Suppressor macrophage treated with lipopolysaccharide for 4 hours (primary cell): ENCODE data around the gene IGSF5.
"Not testable (repeated sequence)": the region's sequence is repeated elsewhere in the genome, so short reads cannot be mapped to it uniquely, and the experiment has no call there.

Experiments
- DNase-seq: peaks from one replicate; pipeline ENCODE4 v3.0.0-alpha.2; 2020

Gene IGSF5

GRCh38 chr21:39744883-39745282 lies at the start of gene IGSF5:
Gene IGSF5, plus strand, starts transcription at chr21:39745183. Its CDS starts 327 bp downstream, at chr21:39745510.
- not testable (repeated sequence) for DNase-seq

DNA sequence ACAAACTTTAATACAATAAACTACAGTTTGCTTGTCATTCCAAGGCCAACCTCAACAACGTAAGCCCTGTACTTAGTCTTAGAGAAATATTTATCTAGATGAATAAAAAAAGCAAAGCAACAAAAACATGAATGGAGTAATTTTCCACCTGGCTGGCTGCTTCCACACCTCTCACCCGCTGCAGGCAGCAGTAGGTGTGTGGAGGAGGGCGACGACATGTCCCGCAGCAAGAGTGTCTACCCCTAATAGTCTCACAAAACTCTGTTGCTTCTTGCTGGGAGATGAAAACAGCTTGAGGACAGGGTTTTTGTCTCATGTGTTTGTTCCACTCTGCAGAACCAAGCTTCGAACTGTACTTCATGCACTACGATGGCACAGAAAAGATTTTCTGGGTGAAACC lies 48.8 kb upstream of the IGSF5 start:
- no peak for DNase-seq

DNA sequence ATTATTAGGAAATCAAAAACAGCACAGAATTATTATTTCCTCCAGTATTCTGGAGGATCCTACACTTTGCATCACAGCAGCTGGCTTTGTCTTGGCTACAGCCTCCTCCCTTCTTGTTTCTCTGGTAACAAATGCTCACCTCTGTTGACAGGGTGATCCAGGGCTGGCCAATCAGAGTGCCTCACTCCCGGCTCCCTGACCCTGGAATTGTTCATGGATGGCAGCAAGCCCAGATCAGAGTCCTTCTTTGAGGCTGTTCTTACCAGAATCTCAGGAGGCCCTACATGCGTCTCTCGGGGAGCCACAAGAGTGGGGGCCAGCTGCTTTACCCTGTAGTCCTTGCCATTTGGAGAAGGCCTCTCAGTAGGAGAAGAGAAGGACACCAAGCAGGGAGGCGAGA lies 48.4 kb upstream of the IGSF5 start:
- no peak for DNase-seq

GRCh38 chr21:39700318-39700717 lies 44.7 kb upstream of the IGSF5 start:
- no peak for DNase-seq

- DNase-seq, result no peak
Measured at GRCh38 chr21:39703578-39703977, 41.4 kb upstream of the IGSF5 start.

GRCh38 chr21:39705849-39706248 lies 39.1 kb upstream of the IGSF5 start:
- DNase-seq, result no peak

GRCh38 chr21:39707316-39707715 lies 37.7 kb upstream of the IGSF5 start:
- DNase-seq, result no peak

- no peak for DNase-seq
Measured at GRCh38 chr21:39710866-39711265, 34.1 kb upstream of the IGSF5 start.

DNA sequence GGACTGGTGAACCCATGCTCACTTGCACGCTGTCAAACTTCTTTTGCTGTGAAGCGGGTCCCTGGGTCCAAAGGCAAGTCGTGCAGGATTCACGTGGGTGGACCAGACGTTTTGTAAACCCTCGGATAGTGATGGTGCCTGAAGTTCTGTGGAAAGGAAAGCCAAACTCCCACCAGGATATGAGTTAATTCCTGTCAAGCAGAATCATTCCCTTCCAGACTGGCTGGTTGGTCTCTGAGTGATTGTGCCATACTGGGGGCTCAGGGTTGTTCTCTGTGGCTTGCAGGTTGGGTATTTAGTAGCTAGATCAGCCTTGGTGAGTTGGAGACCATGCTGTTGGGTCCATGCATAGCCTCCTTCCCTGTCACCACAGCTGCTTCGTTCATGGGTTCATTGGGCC lies 32.7 kb upstream of the IGSF5 start:
- no peak for DNase-seq

GRCh38 chr21:39712976-39713375 lies 32.0 kb upstream of the IGSF5 start:
- no peak for DNase-seq

DNA sequence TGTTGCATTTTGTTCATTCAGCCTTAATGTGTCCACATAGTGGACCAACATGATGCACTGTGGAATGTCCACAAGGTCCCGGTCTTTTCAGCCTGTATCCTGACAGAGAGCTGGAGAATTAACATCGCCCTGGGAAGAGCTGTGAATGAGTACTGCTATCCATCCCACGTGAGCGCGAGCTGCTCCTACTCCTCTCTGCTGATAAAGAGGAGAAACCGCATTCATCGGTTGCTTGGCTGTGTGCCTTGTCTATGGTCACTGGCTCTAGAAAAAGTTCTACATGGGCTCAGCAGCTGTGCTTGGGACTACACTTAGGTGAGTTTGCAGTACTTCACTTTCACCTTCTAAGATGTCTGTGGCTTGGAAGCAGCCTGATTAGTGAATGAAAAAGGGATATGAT lies 31.1 kb upstream of the IGSF5 start:
- no peak for DNase-seq

- no peak for DNase-seq
Measured at GRCh38 chr21:39714331-39714730, 30.7 kb upstream of the IGSF5 start.

DNA sequence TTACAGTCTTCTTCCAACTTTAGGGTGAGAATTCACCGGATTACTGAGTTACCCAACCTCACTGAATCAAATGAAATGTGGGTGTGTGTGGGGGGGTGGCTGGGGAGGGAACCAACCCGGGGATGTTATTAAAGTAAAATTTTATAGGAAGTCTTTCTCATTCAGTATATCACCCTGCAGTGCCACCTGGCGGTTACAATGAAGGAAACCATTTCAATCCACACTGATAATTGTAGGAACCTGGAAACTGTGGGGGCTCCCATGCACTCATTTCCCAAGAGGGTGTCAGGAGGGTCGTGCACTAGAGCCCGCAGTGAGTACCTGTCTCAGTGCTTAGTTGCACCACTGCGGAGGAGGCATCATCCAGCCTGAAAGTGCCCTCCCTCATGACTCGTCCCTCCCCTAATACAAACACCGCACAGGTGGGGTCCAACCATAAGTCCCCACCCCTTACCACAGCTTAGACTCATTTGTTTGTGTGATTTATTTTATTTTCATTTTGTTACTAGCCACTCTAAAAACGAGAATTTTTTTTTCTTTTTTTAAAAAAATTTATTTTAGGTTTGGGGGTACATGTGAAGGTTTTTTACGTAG lies 29.1 kb upstream of the IGSF5 start:
- DNase-seq, result peak; percentile 62

DNA sequence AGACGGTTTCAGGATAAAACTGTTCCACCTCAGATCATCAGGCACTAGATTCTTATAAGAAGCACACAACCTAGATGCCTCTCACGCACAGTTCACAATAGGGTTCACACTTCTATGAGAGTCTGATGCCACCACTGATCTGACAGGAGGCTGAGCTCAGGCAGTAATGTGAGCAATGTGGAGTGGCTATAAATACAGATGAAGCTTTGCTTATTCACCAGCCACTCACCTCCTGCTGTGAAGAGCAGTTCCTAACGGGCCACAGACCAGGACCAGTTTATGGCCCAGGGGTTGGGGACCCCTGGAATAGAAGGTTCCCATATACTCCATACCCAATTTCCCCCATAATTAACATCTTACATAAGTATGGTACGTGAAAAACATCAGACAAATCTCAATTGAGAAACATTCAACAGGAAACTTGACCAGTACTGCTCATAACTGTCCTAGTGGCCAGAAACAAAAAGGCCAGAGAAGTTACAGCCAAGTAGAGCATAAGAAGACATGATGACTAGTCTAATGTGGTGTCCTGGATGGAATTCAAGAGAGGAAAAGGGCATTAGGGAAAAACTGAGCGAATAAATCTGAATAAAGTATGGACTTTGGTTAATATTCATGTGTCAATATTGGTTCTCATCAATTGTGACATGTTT lies 24.7 kb upstream of the IGSF5 start:
- no peak for DNase-seq

DNA sequence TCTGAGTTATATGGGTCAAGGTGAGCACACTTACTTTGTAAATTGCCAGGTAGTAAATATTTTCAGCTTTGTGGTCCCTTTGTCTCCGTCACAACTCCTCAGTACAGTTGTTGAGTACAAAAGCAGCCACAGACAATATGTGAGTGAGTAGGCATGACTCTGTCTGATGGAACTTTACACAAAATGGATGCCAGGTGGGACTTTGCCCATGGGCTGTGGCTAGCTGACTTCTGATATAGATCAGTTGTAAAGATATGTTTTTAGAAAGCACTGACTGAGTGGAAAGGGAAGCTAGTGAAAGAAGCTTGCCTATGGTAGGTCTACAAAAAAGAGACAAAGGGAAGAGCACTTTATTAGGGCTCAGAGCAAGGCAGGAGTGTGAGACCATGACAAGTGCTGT lies 23.1 kb upstream of the IGSF5 start:
- no peak for DNase-seq

DNA sequence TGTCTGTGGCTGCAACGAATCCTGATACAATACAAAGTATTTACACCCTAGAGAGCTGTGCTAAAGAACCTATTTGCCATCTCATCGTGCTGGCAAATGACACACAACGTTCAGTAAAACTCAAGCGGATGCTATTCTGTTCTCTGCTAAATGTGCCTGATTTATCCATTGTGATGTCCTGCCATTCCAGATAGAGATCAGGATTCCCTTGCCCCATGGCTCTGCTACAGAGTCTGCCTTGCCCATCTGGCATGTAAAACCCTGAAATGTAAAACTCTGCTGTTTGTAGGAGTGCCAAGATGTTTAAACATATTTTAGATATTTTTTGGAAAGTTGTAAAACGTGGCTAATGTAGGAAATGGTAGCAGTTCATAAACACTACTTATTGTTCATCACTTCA lies 20.0 kb upstream of the IGSF5 start:
- DNase-seq, result no peak

- no peak for DNase-seq
Measured at GRCh38 chr21:39726133-39726532, 18.9 kb upstream of the IGSF5 start.

DNA sequence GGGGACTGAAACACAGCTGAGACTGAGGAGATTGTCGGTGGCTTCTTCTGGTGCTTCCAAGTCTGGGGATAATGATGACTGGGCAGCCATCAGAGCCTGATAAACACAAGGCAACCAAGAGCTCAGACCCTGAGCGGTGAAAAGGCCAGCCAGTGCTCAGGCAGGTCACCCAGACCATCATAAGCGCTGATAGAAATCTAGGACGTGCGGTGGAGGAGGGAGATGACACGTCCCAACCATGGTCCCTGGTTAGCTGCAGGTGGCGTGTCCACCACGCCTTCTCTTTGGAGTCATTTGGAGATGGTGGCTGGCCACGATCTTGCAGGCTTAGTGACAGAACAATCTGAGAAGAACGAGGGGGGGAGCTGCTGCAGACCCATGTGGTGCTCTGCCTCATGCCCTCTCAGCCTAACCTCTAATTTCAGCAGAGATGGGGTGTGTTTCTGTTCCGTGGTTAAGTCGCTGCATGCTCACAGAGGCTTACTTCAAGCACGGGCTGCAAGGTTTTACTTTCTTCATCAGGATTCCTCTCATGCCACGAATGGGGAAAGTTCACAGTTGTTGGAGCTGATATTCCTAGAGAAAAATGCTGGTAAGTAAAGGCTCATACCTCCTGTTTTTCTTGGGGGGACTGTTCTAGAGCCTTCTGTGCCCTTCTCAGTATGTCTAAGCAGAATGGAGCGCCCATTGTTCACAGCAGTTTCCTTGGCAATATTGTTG lies 17.4 kb upstream of the IGSF5 start:
- DNase-seq, result no peak

DNA sequence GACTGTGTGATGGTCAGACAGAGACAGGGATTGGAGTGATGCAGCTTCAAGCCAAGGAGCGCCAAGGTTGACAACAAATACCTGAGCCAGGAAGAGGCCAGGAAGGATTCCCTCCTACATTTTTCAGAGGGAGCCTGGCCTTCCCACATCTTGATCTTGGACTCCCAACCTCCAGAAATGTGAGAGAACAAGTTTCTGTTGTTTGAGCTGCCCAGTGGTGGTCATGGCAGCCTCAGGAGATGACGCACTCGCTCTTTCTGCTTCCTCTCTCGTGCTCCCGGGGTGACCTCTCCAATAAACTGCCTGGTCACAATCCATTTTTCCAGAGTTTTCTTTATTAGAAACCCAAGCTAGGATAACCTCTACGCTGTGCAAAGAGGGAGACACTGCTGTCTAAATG lies 16.6 kb upstream of the IGSF5 start:
- no peak for DNase-seq

- no peak for DNase-seq
Measured at GRCh38 chr21:39730418-39731157, 14.4 kb upstream of the IGSF5 start.

DNA sequence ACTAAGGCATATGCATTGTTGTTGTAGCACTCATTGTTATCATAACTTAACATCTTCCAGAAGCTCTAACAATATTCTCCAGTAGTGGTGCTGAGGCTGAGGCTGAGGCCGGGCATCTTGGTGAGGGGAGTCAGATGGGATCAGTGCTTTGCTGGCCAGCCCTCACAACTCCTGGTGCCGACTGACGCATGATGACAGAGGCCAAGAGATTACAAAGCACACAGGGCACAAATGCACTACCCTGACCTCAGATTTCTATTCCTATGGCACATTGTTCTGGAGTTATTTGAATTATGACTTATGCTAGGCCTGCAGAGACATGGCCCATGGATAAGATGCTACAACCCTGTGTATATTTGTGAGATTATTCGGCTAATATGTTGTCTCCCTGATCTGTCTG lies 8.3 kb upstream of the IGSF5 start:
- no peak for DNase-seq

DNA sequence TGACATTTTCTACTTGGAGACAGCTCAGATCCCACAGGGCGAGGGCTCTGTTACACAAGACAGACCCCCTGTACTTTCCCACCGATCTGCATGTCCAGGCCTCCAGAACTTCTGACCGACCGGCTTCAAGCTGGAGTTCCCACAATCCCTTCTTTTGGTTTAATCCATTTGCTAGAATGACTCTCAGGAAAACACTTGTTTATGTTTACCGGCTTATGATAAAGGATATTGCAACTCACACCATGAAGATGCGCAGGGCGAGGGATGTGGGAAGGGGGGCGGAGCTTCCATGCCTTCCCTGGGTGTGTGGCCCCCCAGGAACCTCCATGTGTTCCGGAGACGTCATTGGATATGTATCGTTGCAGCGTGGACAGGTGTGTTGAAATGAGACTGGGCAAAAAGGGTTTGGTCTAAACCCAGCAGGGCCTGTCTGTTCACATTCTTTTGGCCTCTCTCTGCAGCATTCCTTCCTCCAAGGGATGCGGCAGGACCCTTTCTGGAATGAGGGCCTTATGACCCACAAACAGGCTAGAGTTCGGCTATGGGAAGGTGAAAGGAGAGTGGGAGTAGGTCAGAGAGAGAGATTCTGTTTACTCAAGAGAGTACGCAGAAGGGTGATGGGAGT lies 7.5 kb upstream of the IGSF5 start:
- DNase-seq, result no peak

- no peak for DNase-seq
Measured at GRCh38 chr21:39738566-39738965, 6.4 kb upstream of the IGSF5 start.
